ENCODE results near the gene ISM2.

The ISM2 gene

GRCh38 chr14:77502109-77502782, 3.6 kb upstream of the ISM2 start:
- TF ChIP-seq CTCF (IDR thresholded peaks at IDR 0.05; ENCODE audit: low read depth, low read length) = no peak
- no peak for TF ChIP-seq EZH2phosphoT487 (IDR thresholded peaks at IDR 0.05; ENCODE audit: low read depth)
- Histone ChIP-seq H3K4me2 (ENCODE audit: low read length) (no peak overlapping the region), H3K36me3 (replicated peaks; ENCODE audit: low read depth, low read length) (no peaks in the 10 kb centered on the region), H3K4me1 (ENCODE audit: low read length) (no peaks in the 10 kb centered on the region), H3K79me2 (ENCODE audit: low read length) (no peaks in the 10 kb centered on the region), H3K27me3 (ENCODE audit: low read depth, low read length) (no peaks in the 10 kb centered on the region), H3K4me3 (ENCODE audit: low read length) (no peak overlapping the region), H4K20me1 (ENCODE audit: insufficient read depth, low read length) (no peaks in the 10 kb centered on the region), H3K9me3 (ENCODE audit: insufficient read depth, low read length) (no peaks in the 10 kb centered on the region), H3K27ac (ENCODE audit: low read length) (no peak overlapping the region), H2AFZ (ENCODE audit: low read depth, low read length) (no peak overlapping the region), H3K9ac (ENCODE audit: low read length) (no peak overlapping the region)

- Histone ChIP-seq H3K79me2 (ENCODE audit: low read length) (no peaks in the 10 kb centered on the region), H4K20me1 (ENCODE audit: insufficient read depth, low read length) (no peaks in the 10 kb centered on the region), H3K36me3 (replicated peaks; ENCODE audit: low read depth, low read length) (no peaks in the 10 kb centered on the region), H3K4me1 (ENCODE audit: low read length) (no peaks in the 10 kb centered on the region), H3K9ac (ENCODE audit: low read length) (no peak overlapping the region), H3K27me3 (ENCODE audit: low read depth, low read length) (no peaks in the 10 kb centered on the region), H3K4me3 (ENCODE audit: low read length) (no peak overlapping the region), H3K4me2 (ENCODE audit: low read length) (no peak overlapping the region), H3K9me3 (ENCODE audit: insufficient read depth, low read length) (no peaks in the 10 kb centered on the region), H2AFZ (ENCODE audit: low read depth, low read length) (no peak overlapping the region), H3K27ac (ENCODE audit: low read length) (no peak overlapping the region)
- TF ChIP-seq CTCF (IDR thresholded peaks at IDR 0.05; ENCODE audit: low read depth, low read length) (no peak), EZH2phosphoT487 (IDR thresholded peaks at IDR 0.05; ENCODE audit: low read depth) (no peak)
Observed at GRCh38 chr14:77498984-77499527, 440 bp upstream of the ISM2 start.

- no peaks in the 10 kb centered on the region for H3K4me1 ChIP-seq (ENCODE audit: low read length)
- TF ChIP-seq CTCF (IDR thresholded peaks at IDR 0.05; ENCODE audit: low read depth, low read length) (no peak), EZH2phosphoT487 (IDR thresholded peaks at IDR 0.05; ENCODE audit: low read depth) (no peak)
- H3K4me2 ChIP-seq (ENCODE audit: low read length) = no peak overlapping the region
Observed at GRCh38 chr14:77495334-77495733, 3.3 kb downstream of the ISM2 start.

GRCh38 chr14:77491056-77491455, 7.6 kb downstream of the ISM2 start:
- Histone ChIP-seq H4K20me1 (ENCODE audit: insufficient read depth, low read length) (no peaks in the 10 kb centered on the region), H3K9ac (ENCODE audit: low read length) (no peak overlapping the region), H2AFZ (ENCODE audit: low read depth, low read length) (no peak overlapping the region), H3K9me3 (ENCODE audit: insufficient read depth, low read length) (no peaks in the 10 kb centered on the region), H3K4me3 (ENCODE audit: low read length) (no peak overlapping the region), H3K4me2 (ENCODE audit: low read length) (no peak overlapping the region), H3K4me1 (ENCODE audit: low read length) (no peaks in the 10 kb centered on the region), H3K27ac (ENCODE audit: low read length) (no peak overlapping the region), H3K36me3 (replicated peaks; ENCODE audit: low read depth, low read length) (no peaks in the 10 kb centered on the region), H3K79me2 (ENCODE audit: low read length) (no peaks in the 10 kb centered on the region), H3K27me3 (ENCODE audit: low read depth, low read length) (no peaks in the 10 kb centered on the region)
- TF ChIP-seq EZH2phosphoT487 (IDR thresholded peaks at IDR 0.05; ENCODE audit: low read depth) (no peak), CTCF (IDR thresholded peaks at IDR 0.05; ENCODE audit: low read depth, low read length) (no peak)

More at GRCh38 chr14:77495334-77495733, 3.3 kb downstream of the ISM2 start:
- Histone ChIP-seq H4K20me1 (ENCODE audit: insufficient read depth, low read length) (no peaks in the 10 kb centered on the region), H2AFZ (ENCODE audit: low read depth, low read length) (no peak overlapping the region), H3K36me3 (replicated peaks; ENCODE audit: low read depth, low read length) (no peaks in the 10 kb centered on the region), H3K9me3 (ENCODE audit: insufficient read depth, low read length) (no peaks in the 10 kb centered on the region), H3K9ac (ENCODE audit: low read length) (no peak overlapping the region), H3K4me3 (ENCODE audit: low read length) (no peak overlapping the region), H3K27me3 (ENCODE audit: low read depth, low read length) (no peaks in the 10 kb centered on the region), H3K79me2 (ENCODE audit: low read length) (no peaks in the 10 kb centered on the region), H3K27ac (ENCODE audit: low read length) (no peak overlapping the region)
